Prostate gland (tissue), 2 donors: ENCODE measurements around the gene GRB10. TPM values are rescaled to one million over a fixed set of nuclear protein-coding genes. Genes with fewer than 3 reads are reported as not detected.

Experiments
- DNase-seq: peaks from one replicate; pipeline ENCODE4 v3.0.0-alpha.2; 2019; ENCODE audit warnings: low spot score
- H3K27ac ChIP-seq, 2 donors: fragments of 200-600 bp; sonication (generic); 2 replicates each; pipeline ENCODE4 v1.5.1; 2017 to 2019
- H3K27me3 ChIP-seq: fragments of 200-600 bp; sonication (generic); replicated peaks from 2 replicates; pipeline ENCODE4 v1.5.1; 2019; ENCODE audit not compliant: insufficient read depth
- H3K36me3 ChIP-seq, 2 donors: fragments of 200-600 bp; sonication (generic); 1 replicate in 1 of 2; 2 replicates in 1 of 2; pipeline versions ENCODE4 v1.5.1 to v1.8.1; 2017 to 2019
- H3K4me1 ChIP-seq: fragments of 200-600 bp; sonication (generic); replicated peaks from 2 replicates; pipeline ENCODE4 v1.5.1; 2019
- H3K4me3 ChIP-seq, 2 donors: fragments of 200-600 bp; sonication (generic); 2 replicates each; pipeline ENCODE4 v1.5.1; 2017 to 2019
- H3K9me3 ChIP-seq: fragments of 200-600 bp; sonication (generic); 2 replicates; pipeline ENCODE4 v1.5.1; 2017
- POLR2A ChIP-seq: fragments of 450-650 bp; IDR thresholded peaks from one replicate; pipeline ENCODE4 v1.6.1; 2016; ENCODE audit warnings: antibody characterized with exemption, mild to moderate bottlenecking
- POLR2AphosphoS5 ChIP-seq: sonication (generic); formaldehyde crosslinking; IDR thresholded peaks from one replicate; pipeline ENCODE4 v1.6.1; 2017; ENCODE audit warnings: antibody characterized with exemption
- WGBS: methylation state at CpG from one replicate; pipeline ENCODE4 v1.1.5; 2018; 5-methylcytosine and 5-hydroxymethylcytosine counted together
- intact Hi-C: fragments of 100-400 bp; cut with DNase I; formaldehyde crosslinking; loops from one replicate; pipeline ENCODE4 v1.14.2; 2022
- total RNA-seq, 2 donors: library from RNA; depleted of rRNA; stranded (reverse); fragments of >200 nt; gene quantifications; one replicate each; pipeline ENCODE4 v1.1.0, GENCODE V29; 2016
- TF ChIP-seq, protein P1 (sequence below), 4 experiments: fragments of 200-600 bp in 2 of 4; fragments of 450-650 bp in 2 of 4; sonication (generic) in 2 of 4; IDR thresholded peaks; 1 replicate in 3 of 4; 2 replicates in 1 of 4; pipeline ENCODE4 v1.5.1; 2016 to 2019; ENCODE audit warnings: antibody characterized with exemption in 4 of 4, mild to moderate bottlenecking in 2 of 4, moderate library complexity in 2 of 4

Gene GRB10
- total RNA-seq, 2 donors from 2014 or later: 54.3 to 63.1 TPM

GRCh38 chr7:50693455-50694130, 89.1 kb downstream of the GRB10 start:
- TF ChIP-seq, protein P1, sequence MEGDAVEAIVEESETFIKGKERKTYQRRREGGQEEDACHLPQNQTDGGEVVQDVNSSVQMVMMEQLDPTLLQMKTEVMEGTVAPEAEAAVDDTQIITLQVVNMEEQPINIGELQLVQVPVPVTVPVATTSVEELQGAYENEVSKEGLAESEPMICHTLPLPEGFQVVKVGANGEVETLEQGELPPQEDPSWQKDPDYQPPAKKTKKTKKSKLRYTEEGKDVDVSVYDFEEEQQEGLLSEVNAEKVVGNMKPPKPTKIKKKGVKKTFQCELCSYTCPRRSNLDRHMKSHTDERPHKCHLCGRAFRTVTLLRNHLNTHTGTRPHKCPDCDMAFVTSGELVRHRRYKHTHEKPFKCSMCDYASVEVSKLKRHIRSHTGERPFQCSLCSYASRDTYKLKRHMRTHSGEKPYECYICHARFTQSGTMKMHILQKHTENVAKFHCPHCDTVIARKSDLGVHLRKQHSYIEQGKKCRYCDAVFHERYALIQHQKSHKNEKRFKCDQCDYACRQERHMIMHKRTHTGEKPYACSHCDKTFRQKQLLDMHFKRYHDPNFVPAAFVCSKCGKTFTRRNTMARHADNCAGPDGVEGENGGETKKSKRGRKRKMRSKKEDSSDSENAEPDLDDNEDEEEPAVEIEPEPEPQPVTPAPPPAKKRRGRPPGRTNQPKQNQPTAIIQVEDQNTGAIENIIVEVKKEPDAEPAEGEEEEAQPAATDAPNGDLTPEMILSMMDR (IDR thresholded peaks at IDR 0.05): no peak
- no peak for TF ChIP-seq POLR2A
- TF ChIP-seq POLR2AphosphoS5: no peak
- intact Hi-C loops: no loop called here
- Histone ChIP-seq H3K27me3 (no peaks in the 10 kb centered on the region), H3K4me1 (no peaks in the 10 kb centered on the region), H3K36me3 (no peaks in the 10 kb centered on the region), H3K27ac (no peak overlapping the region), H3K9me3 (no peaks in the 10 kb centered on the region), H3K4me3 (no peak overlapping the region)
- no peak for DNase-seq
- WGBS: 81% methylated on average over 8 of the region's 8 CpGs

DNA sequence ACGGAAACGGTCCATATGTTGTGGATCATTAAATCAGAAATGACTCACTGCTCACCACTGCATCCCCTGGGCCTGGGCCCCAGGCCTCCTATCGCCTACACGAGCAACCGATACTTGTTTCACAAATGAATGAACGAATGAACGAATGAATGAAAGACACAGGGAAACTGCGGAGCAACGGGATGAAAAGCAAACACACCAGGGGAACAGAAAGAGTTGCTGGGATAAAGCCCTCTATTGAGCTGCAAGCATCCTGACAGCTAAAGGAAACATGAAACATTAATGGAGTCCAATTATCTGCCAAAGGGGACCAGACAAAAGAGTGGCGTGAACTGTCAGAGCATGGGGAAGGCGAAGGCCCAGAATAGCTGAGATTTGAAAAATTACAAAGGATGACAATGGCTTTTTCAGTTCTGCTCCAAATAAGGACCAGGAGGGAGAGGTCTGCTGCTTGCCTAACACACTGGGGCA, 92.1 kb downstream of the GRB10 start:
- TF ChIP-seq POLR2A: no peak
- no peak for TF ChIP-seq POLR2AphosphoS5
- TF ChIP-seq, protein P1 (IDR thresholded peaks at IDR 0.05): no peak
- Histone ChIP-seq H3K27ac (no peak overlapping the region), H3K27me3 (no peaks in the 10 kb centered on the region), H3K4me3 (no peak overlapping the region), H3K9me3 (no peaks in the 10 kb centered on the region), H3K36me3 (no peaks in the 10 kb centered on the region), H3K4me1 (peaks cover 5% of the 10 kb centered on the region)
- DNase-seq: no peak
- intact Hi-C loops: no loop called here
- 51% methylated on average over 11 of the region's 11 CpGs for WGBS

DNA sequence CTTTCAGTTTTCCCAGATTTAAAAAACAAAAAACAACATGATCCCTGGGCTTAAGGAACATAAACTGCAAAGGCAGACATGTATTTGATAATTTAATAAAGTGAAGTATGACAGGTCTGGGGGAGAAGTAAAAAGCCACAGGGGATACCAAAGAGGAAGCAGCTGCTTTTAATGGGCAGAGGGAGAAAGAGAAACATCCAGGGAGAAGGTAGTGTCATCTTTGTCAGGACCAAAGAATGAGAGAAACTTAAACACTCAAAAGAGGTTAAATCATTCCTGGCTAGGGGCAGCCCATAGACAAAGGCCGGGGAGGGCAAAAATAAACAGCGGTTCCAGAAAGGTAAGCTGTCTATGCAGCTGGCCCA, 94.5 kb downstream of the GRB10 start:
- intact Hi-C loops: loop anchor here (10.0 kb wide), 1 partner anchor 183 kb away; no protein-coding TSS in a partner anchor
- H3K27ac ChIP-seq: no peak overlapping the region

DNA sequence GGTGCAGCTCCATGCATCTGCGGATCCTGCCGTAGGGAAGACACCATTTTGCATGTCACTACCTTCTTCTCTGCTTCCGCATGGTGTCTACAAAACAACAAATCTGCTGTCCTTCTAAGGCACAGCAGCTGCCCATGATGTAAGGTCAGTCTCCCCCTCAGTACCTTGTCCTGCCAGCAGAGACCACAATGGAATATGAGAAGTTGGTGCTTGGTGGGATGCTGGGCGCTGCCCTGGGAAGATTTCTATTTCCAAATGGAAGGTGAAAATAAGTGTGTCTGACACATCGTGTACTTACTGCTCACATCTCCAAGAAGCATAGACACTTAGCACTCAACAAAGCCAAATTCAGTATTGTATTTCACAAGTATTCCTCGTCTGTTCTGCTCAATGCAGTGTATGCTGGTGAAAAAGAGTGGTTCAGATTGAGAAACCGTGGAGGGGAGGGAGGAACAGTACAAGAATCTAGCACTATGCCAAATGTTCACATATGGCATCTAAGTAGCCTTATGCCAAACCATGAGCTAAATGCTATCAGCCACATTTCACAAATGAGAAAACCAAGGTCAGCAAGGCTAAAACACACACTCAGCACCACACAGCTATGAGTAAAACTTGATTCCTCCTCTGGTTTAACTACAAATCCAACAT, 95.0 kb downstream of the GRB10 start:
- WGBS: 82% methylated on average over 7 of the region's 7 CpGs
- no peaks in the 10 kb centered on the region for H3K27me3 ChIP-seq
- H3K27ac ChIP-seq: no peak overlapping the region
- no peak overlapping the region for H3K4me3 ChIP-seq
- TF ChIP-seq, protein P1 (IDR thresholded peaks at IDR 0.05): no peak
- TF ChIP-seq POLR2A (no peak), POLR2AphosphoS5 (no peak)
- peaks cover 5% of the 10 kb centered on the region for H3K4me1 ChIP-seq
- H3K9me3 ChIP-seq: no peaks in the 10 kb centered on the region
- DNase-seq: no peak
- intact Hi-C loops: loop anchor here (10.0 kb wide), 1 partner anchor 183 kb away; no protein-coding TSS in a partner anchor
- no peaks in the 10 kb centered on the region for H3K36me3 ChIP-seq

More for the DNA sequence above, 94.5 kb downstream of the GRB10 start:
- WGBS: 66% methylated on average over 2 of the region's 2 CpGs
- Histone ChIP-seq H3K4me1 (peaks cover 5% of the 10 kb centered on the region), H3K27me3 (no peaks in the 10 kb centered on the region), H3K4me3 (no peak overlapping the region), H3K9me3 (no peaks in the 10 kb centered on the region), H3K36me3 (no peaks in the 10 kb centered on the region)
- no peak for TF ChIP-seq POLR2AphosphoS5
- no peak for TF ChIP-seq POLR2A
- TF ChIP-seq, protein P1 (IDR thresholded peaks at IDR 0.05): no peak
- DNase-seq: no peak
